Stimulated activated naive CD8-positive, alpha-beta T cell treated with anti-CD3 and anti-CD28 coated beads, Interleukin-15, Interleukin-2, amounts not matched to agents 100 ng/mL and 50 ng/mL, for 24 hours (primary cell): ENCODE data around the gene MAST2.
"Not testable (repeated sequence)": the region's sequence is repeated elsewhere in the genome, so short reads cannot be mapped to it uniquely, and the experiment has no call there.

Source experiments
- H3K27ac Mint-ChIP-seq: one replicate; pipeline ENCODE4 v1.8.0; 2021; ENCODE audit warnings: mild to moderate bottlenecking, mixed read lengths
- H3K27me3 Mint-ChIP-seq: one replicate; pipeline ENCODE4 v1.8.0; 2021; ENCODE audit warnings: mixed read lengths
- H3K36me3 Mint-ChIP-seq: one replicate; pipeline ENCODE4 v1.8.0; 2021; ENCODE audit warnings: low read depth, mixed read lengths
- H3K4me1 Mint-ChIP-seq: one replicate; pipeline ENCODE4 v1.8.0; 2021; ENCODE audit warnings: low read depth, mixed read lengths
- H3K4me3 Mint-ChIP-seq: one replicate; pipeline ENCODE4 v1.8.0; 2021; ENCODE audit warnings: mild to moderate bottlenecking, mixed read lengths
- H3K9me3 Mint-ChIP-seq: one replicate; pipeline ENCODE4 v1.8.0; 2021; ENCODE audit warnings: mixed read lengths

Gene MAST2

GRCh38 chr1:45834689-45835088 is 31.3 kb downstream of the MAST2 start:
- Mint-ChIP-seq H3K9me3 (no peaks in the 10 kb centered on the region), H3K27ac (no peak overlapping the region), H3K36me3 (peaks cover 31% of the 10 kb centered on the region)

GRCh38 chr1:45836451-45836850 is 33.0 kb downstream of the MAST2 start:
- Mint-ChIP-seq H3K27ac (no peak overlapping the region), H3K27me3 (no peaks in the 10 kb centered on the region), H3K4me3 (no peak overlapping the region), H3K9me3 (no peaks in the 10 kb centered on the region), H3K4me1 (no peaks in the 10 kb centered on the region), H3K36me3 (peaks cover 21% of the 10 kb centered on the region)

More at GRCh38 chr1:45834689-45835088, 31.3 kb downstream of the MAST2 start:
- no peaks in the 10 kb centered on the region for H3K27me3 Mint-ChIP-seq
- no peak overlapping the region for H3K4me3 Mint-ChIP-seq
- H3K4me1 Mint-ChIP-seq = no peaks in the 10 kb centered on the region

GRCh38 chr1:45836861-45837260 is 33.4 kb downstream of the MAST2 start:
- H3K27ac Mint-ChIP-seq, H3K4me3 Mint-ChIP-seq, H3K9me3 Mint-ChIP-seq, H3K4me1 Mint-ChIP-seq, H3K27me3 Mint-ChIP-seq: not testable (repeated sequence)
- peaks cover 19% of the 10 kb centered on the region for H3K36me3 Mint-ChIP-seq

- H3K4me1 Mint-ChIP-seq, H3K4me3 Mint-ChIP-seq, H3K27ac Mint-ChIP-seq, H3K9me3 Mint-ChIP-seq, H3K36me3 Mint-ChIP-seq, H3K27me3 Mint-ChIP-seq: not testable (repeated sequence)
Measured at GRCh38 chr1:45838322-45838721, 34.9 kb downstream of the MAST2 start.

GRCh38 chr1:45840704-45841103 is 37.3 kb downstream of the MAST2 start:
- peaks cover 14% of the 10 kb centered on the region for H3K4me1 Mint-ChIP-seq
- H3K4me3 Mint-ChIP-seq = no peak overlapping the region
- H3K27ac Mint-ChIP-seq = no peak overlapping the region
- no peaks in the 10 kb centered on the region for H3K9me3 Mint-ChIP-seq
- no peaks in the 10 kb centered on the region for H3K36me3 Mint-ChIP-seq
- H3K27me3 Mint-ChIP-seq = no peaks in the 10 kb centered on the region

- Mint-ChIP-seq H3K4me1 (peaks cover 14% of the 10 kb centered on the region), H3K36me3 (no peaks in the 10 kb centered on the region), H3K27ac (no peak overlapping the region), H3K9me3 (no peaks in the 10 kb centered on the region), H3K4me3 (no peak overlapping the region), H3K27me3 (no peaks in the 10 kb centered on the region)
Measured at GRCh38 chr1:45842786-45843185, 39.4 kb downstream of the MAST2 start.

- no peak overlapping the region for H3K27ac Mint-ChIP-seq
- H3K27me3 Mint-ChIP-seq = no peaks in the 10 kb centered on the region
- H3K9me3 Mint-ChIP-seq = no peaks in the 10 kb centered on the region
- H3K36me3 Mint-ChIP-seq = no peaks in the 10 kb centered on the region
- H3K4me3 Mint-ChIP-seq = no peak overlapping the region
- peaks cover 14% of the 10 kb centered on the region for H3K4me1 Mint-ChIP-seq
Measured at GRCh38 chr1:45843474-45843905, 40.1 kb downstream of the MAST2 start.

GRCh38 chr1:45844000-45844399 is 40.6 kb downstream of the MAST2 start:
- H3K27me3 Mint-ChIP-seq, H3K36me3 Mint-ChIP-seq, H3K4me3 Mint-ChIP-seq, H3K27ac Mint-ChIP-seq, H3K9me3 Mint-ChIP-seq: not testable (repeated sequence)
- H3K4me1 Mint-ChIP-seq = peaks cover 14% of the 10 kb centered on the region

GRCh38 chr1:45846931-45847330 is 43.5 kb downstream of the MAST2 start:
- Mint-ChIP-seq H3K4me1 (peaks cover 14% of the 10 kb centered on the region), H3K4me3 (no peak overlapping the region), H3K9me3 (peaks cover 16% of the 10 kb centered on the region)

GRCh38 chr1:45848097-45848496 is 44.7 kb downstream of the MAST2 start:
- H3K9me3 Mint-ChIP-seq = peaks cover 16% of the 10 kb centered on the region
- H3K36me3 Mint-ChIP-seq = peaks cover 16% of the 10 kb centered on the region
- H3K27ac Mint-ChIP-seq = no peak overlapping the region
- peaks cover 7% of the 10 kb centered on the region for H3K4me1 Mint-ChIP-seq
- no peak overlapping the region for H3K4me3 Mint-ChIP-seq
- no peaks in the 10 kb centered on the region for H3K27me3 Mint-ChIP-seq

More at GRCh38 chr1:45846931-45847330, 43.5 kb downstream of the MAST2 start:
- Mint-ChIP-seq H3K27me3 (no peaks in the 10 kb centered on the region), H3K36me3 (peaks cover 16% of the 10 kb centered on the region), H3K27ac (no peak overlapping the region)

- peaks cover 16% of the 10 kb centered on the region for H3K36me3 Mint-ChIP-seq
- no peak overlapping the region for H3K4me3 Mint-ChIP-seq
- peaks cover 16% of the 10 kb centered on the region for H3K9me3 Mint-ChIP-seq
- no peak overlapping the region for H3K27ac Mint-ChIP-seq
- H3K27me3 Mint-ChIP-seq = no peaks in the 10 kb centered on the region
- H3K4me1 Mint-ChIP-seq = peaks cover under 1% of the 10 kb centered on the region
Measured at GRCh38 chr1:45848714-45849113, 45.3 kb downstream of the MAST2 start.

GRCh38 chr1:45850017-45850416 is 46.6 kb downstream of the MAST2 start:
- peaks cover 16% of the 10 kb centered on the region for H3K9me3 Mint-ChIP-seq
- H3K4me1 Mint-ChIP-seq = no peaks in the 10 kb centered on the region
- no peaks in the 10 kb centered on the region for H3K27me3 Mint-ChIP-seq
- H3K4me3 Mint-ChIP-seq = no peak overlapping the region
- no peak overlapping the region for H3K27ac Mint-ChIP-seq
- peaks cover 16% of the 10 kb centered on the region for H3K36me3 Mint-ChIP-seq

- Mint-ChIP-seq H3K4me3 (no peak overlapping the region), H3K36me3 (peaks cover 7% of the 10 kb centered on the region), H3K4me1 (no peaks in the 10 kb centered on the region), H3K9me3 (peaks cover 6% of the 10 kb centered on the region), H3K27ac (no peak overlapping the region), H3K27me3 (no peaks in the 10 kb centered on the region)
Measured at GRCh38 chr1:45854724-45855123, 51.3 kb downstream of the MAST2 start.

GRCh38 chr1:45857101-45857700 is 53.8 kb downstream of the MAST2 start:
- Mint-ChIP-seq H3K27me3 (no peaks in the 10 kb centered on the region), H3K27ac (no peak overlapping the region), H3K36me3 (no peaks in the 10 kb centered on the region), H3K4me3 (no peak overlapping the region), H3K9me3 (no peaks in the 10 kb centered on the region), H3K4me1 (peaks cover 9% of the 10 kb centered on the region)

GRCh38 chr1:45857755-45858492 is 54.5 kb downstream of the MAST2 start:
- H3K4me3 Mint-ChIP-seq, H3K27me3 Mint-ChIP-seq, H3K9me3 Mint-ChIP-seq, H3K36me3 Mint-ChIP-seq, H3K27ac Mint-ChIP-seq: not testable (repeated sequence)
- H3K4me1 Mint-ChIP-seq = peaks cover 16% of the 10 kb centered on the region

GRCh38 chr1:45859221-45859620 is 55.8 kb downstream of the MAST2 start:
- H3K4me3 Mint-ChIP-seq = no peak overlapping the region
- H3K27me3 Mint-ChIP-seq = no peaks in the 10 kb centered on the region
- H3K9me3 Mint-ChIP-seq = no peaks in the 10 kb centered on the region
- no peak overlapping the region for H3K27ac Mint-ChIP-seq
- H3K4me1 Mint-ChIP-seq = peaks cover 20% of the 10 kb centered on the region
- no peaks in the 10 kb centered on the region for H3K36me3 Mint-ChIP-seq
